DND-41 (cell line): ENCODE measurements around the gene DYNC1I1.

Experiments
- ATAC-seq: fragments of 200-7000 bp; cut with Tn5 transposase; 3 replicates; pipeline ENCODE4 v1.9.1; 2021; ENCODE audit warnings: low read depth; ENCODE audit not compliant: insufficient read depth
- DNase-seq: peaks from one replicate; pipeline ENCODE4 v3.0.0-alpha.2; 2020
- H2AFZ ChIP-seq: 2 replicates; pipeline ENCODE4 v1.6.0; 2012; ENCODE audit warnings: low read depth, low read length
- H3K27ac ChIP-seq: 2 replicates; pipeline ENCODE4 v1.5.1; 2012; ENCODE audit warnings: low read length, inconsistent platforms
- H3K27me3 ChIP-seq: fragments of 200-600 bp; sonication (generic); 2 replicates; pipeline ENCODE4 v1.6.0; 2012; ENCODE audit warnings: low read length, mild to moderate bottlenecking, inconsistent platforms; ENCODE audit not compliant: insufficient read depth, poor library complexity
- H3K36me3 ChIP-seq: 2 replicates; pipeline ENCODE4 v1.5.1; 2012; ENCODE audit warnings: low read length, inconsistent platforms; ENCODE audit not compliant: insufficient read depth
- H3K4me1 ChIP-seq: 2 replicates; pipeline ENCODE4 v1.5.1; 2012; ENCODE audit warnings: mild to moderate bottlenecking, low read length; ENCODE audit not compliant: insufficient read depth
- H3K4me2 ChIP-seq: 2 replicates; pipeline ENCODE4 v1.6.0; 2012; ENCODE audit warnings: mild to moderate bottlenecking, moderate library complexity, low read length, inconsistent platforms; ENCODE audit not compliant: insufficient read depth
- H3K4me3 ChIP-seq, 2 experiments: fragments of 200-600 bp in 1 of 2; shearing (Covaris generic) in 1 of 2; 2 replicates each; pipeline ENCODE4 v1.5.1; 2012 to 2016; ENCODE audit warnings: inconsistent platforms in 2 of 2, low read length in 2 of 2, mild to moderate bottlenecking in 2 of 2, low read depth in 1 of 2, moderate library complexity in 1 of 2
- H3K79me2 ChIP-seq: 2 replicates; pipeline ENCODE4 v1.6.0; 2012; ENCODE audit warnings: low read length, inconsistent platforms; ENCODE audit not compliant: insufficient read depth
- H3K9ac ChIP-seq: 2 replicates; pipeline ENCODE4 v1.6.0; 2012; ENCODE audit warnings: low read depth, mild to moderate bottlenecking, inconsistent platforms, low read length, moderate library complexity
- H3K9me3 ChIP-seq: 2 replicates; pipeline ENCODE4 v1.5.1; 2012; ENCODE audit warnings: low read length, moderate library complexity, mild to moderate bottlenecking, inconsistent platforms; ENCODE audit not compliant: insufficient read depth, severe bottlenecking
- H4K20me1 ChIP-seq: 2 replicates; pipeline ENCODE4 v1.6.0; 2012; ENCODE audit warnings: low read length; ENCODE audit not compliant: insufficient read depth
- CTCF ChIP-seq: IDR thresholded peaks from 2 replicates; pipeline ENCODE4 v1.5.1; 2012; ENCODE audit warnings: borderline replicate concordance, low read length, moderate library complexity, mild to moderate bottlenecking; ENCODE audit not compliant: poor library complexity, severe bottlenecking; ENCODE audit errors: extremely low read depth
- EZH2 ChIP-seq: IDR thresholded peaks from 3 replicates; pipeline ENCODE4 v1.6.1; 2012; ENCODE audit warnings: borderline replicate concordance, low read depth, mild to moderate bottlenecking, moderate library complexity, low read length, inconsistent platforms; ENCODE audit not compliant: severe bottlenecking

Gene DYNC1I1

DNA sequence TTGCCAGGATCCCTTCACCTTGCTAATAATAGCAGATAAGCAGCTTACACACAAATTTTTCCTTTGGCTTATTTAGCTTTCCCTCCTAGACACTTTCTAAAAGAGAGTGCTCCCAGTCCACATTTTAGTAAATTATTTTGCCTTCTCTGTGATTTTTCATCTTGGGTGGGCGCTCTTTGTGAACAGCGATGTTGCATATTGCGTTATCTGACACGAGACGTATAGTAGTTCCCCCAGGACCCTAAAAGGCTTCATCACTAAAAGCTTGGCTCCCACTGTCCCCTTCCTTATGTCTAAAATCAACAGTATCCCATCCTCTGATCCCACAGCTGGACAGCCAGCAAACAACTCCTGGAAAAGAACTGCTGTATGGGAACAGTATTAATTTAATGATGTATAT lies 232.9 kb downstream of the DYNC1I1 start:
- Histone ChIP-seq H3K4me1 (no peaks in the 10 kb centered on the region), H3K4me2 (no peak overlapping the region), H3K27ac (no peak overlapping the region), H4K20me1 (no peaks in the 10 kb centered on the region), H3K9me3 (no peaks in the 10 kb centered on the region), H3K9ac (no peak overlapping the region), H2AFZ (no peak overlapping the region), H3K27me3 (no peaks in the 10 kb centered on the region), H3K4me3 (no peak overlapping the region), H3K36me3 (no peaks in the 10 kb centered on the region), H3K79me2 (no peaks in the 10 kb centered on the region)
- DNase-seq (no peak), ATAC-seq (no peak)
- TF ChIP-seq EZH2 (no peak), CTCF (no peak)

DNA sequence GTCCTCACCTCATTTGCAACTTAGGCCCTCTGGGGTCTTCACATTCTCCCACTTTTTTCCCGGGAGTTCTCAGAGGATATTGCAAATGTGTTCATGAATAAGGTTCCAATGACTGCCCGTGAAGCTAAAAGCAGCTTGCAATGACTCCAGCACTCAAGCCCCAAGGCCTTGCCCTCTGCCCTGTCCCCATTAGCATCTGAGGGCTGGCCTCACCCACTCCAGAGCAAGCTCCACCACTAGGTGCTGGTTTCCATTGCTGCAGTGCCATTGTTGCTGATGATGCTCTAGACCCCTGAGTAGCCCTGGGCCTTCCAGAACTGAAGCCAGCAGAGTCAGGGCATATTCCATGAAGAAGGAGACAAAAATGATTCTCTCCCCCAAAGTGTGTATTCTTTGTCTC lies 236.8 kb downstream of the DYNC1I1 start:
- TF ChIP-seq CTCF (no peak), EZH2 (no peak)
- Histone ChIP-seq H3K27ac (no peak overlapping the region), H3K4me1 (no peaks in the 10 kb centered on the region), H3K36me3 (no peaks in the 10 kb centered on the region), H3K4me3 (no peak overlapping the region), H3K79me2 (no peaks in the 10 kb centered on the region), H4K20me1 (no peaks in the 10 kb centered on the region), H3K9ac (no peak overlapping the region), H3K4me2 (no peak overlapping the region), H3K9me3 (no peaks in the 10 kb centered on the region), H2AFZ (no peak overlapping the region), H3K27me3 (no peaks in the 10 kb centered on the region)
- no peak for DNase-seq
- no peak for ATAC-seq

- Histone ChIP-seq H3K36me3 (no peaks in the 10 kb centered on the region), H3K79me2 (no peaks in the 10 kb centered on the region), H3K27me3 (peaks cover 3% of the 10 kb centered on the region), H3K27ac (no peak overlapping the region), H3K9me3 (no peaks in the 10 kb centered on the region), H2AFZ (no peak overlapping the region), H3K4me2 (no peak overlapping the region), H4K20me1 (no peaks in the 10 kb centered on the region), H3K4me1 (no peaks in the 10 kb centered on the region), H3K4me3 (no peak overlapping the region), H3K9ac (no peak overlapping the region)
- ATAC-seq = no peak
- DNase-seq = no peak
- TF ChIP-seq EZH2 = no peak
- TF ChIP-seq CTCF = no peak
Observed at GRCh38 chr7:96013836-96014235, 241.5 kb downstream of the DYNC1I1 start.

GRCh38 chr7:96014617-96015016 lies 242.3 kb downstream of the DYNC1I1 start:
- H3K4me1 ChIP-seq = no peaks in the 10 kb centered on the region
- H3K9me3 ChIP-seq = no peaks in the 10 kb centered on the region
- H3K27me3 ChIP-seq = peaks cover 3% of the 10 kb centered on the region
- DNase-seq (no peak), ATAC-seq (no peak)
- no peaks in the 10 kb centered on the region for H4K20me1 ChIP-seq
- no peak overlapping the region for H3K4me2 ChIP-seq
- TF ChIP-seq EZH2 (no peak), CTCF (no peak)
- no peaks in the 10 kb centered on the region for H3K36me3 ChIP-seq
- no peaks in the 10 kb centered on the region for H3K79me2 ChIP-seq
- no peak overlapping the region for H2AFZ ChIP-seq
- H3K27ac ChIP-seq = no peak overlapping the region
- H3K9ac ChIP-seq = no peak overlapping the region
- no peak overlapping the region for H3K4me3 ChIP-seq
